Stomach (tissue), 4 donors: ENCODE measurements around the gene RIC8A.

Experiments used
- CTCF ChIP-seq, 7 experiments: fragments of 450-650 bp in 4 of 7; fragments of 200-600 bp in 3 of 7; sonication (generic) in 3 of 7; IDR thresholded peaks; one replicate each; pipeline ENCODE4 v1.5.1; 2016 to 2019; ENCODE audit warnings: antibody characterized with exemption in 7 of 7, control low read depth in 2 of 7, mild to moderate bottlenecking in 1 of 7
- EP300 ChIP-seq: sonication (generic); formaldehyde crosslinking; IDR thresholded peaks from one replicate; pipeline ENCODE4 v1.6.1; 2017; ENCODE audit warnings: antibody characterized with exemption
- POLR2A ChIP-seq, 4 donors: fragments of 450-650 bp; IDR thresholded peaks; one replicate each; pipeline ENCODE4 v1.6.1; 2016; ENCODE audit warnings: antibody characterized with exemption in 4 of 4, control low read depth in 2 of 4, mild to moderate bottlenecking in 1 of 4, moderate library complexity in 1 of 4
- POLR2AphosphoS5 ChIP-seq, 3 donors: sonication (generic); formaldehyde crosslinking; IDR thresholded peaks; one replicate each; pipeline ENCODE4 v1.6.1; 2016; ENCODE audit warnings: antibody characterized with exemption in 3 of 3

- no peak for TF ChIP-seq CTCF (IDR thresholded peaks at IDR 0.05)
- TF ChIP-seq POLR2A (IDR thresholded peaks at IDR 0.05), result no peak
- no peak for TF ChIP-seq EP300
- TF ChIP-seq POLR2AphosphoS5 (IDR thresholded peaks at IDR 0.05), result no peak
These were observed 32.8 kb downstream of the RIC8A start for GRCh38 chr11:240315-240714.
